Lung (tissue), 12 donors: ENCODE measurements around the gene MYO16. TPM values are rescaled to one million over a fixed set of nuclear protein-coding genes. Genes with fewer than 3 reads are reported as not detected.

Source experiments
- ATAC-seq: fragments of 200-7000 bp; cut with Tn5 transposase; one replicate; pipeline ENCODE4 v1.9.1; 2020; ENCODE audit warnings: moderate number of reproducible peaks; ENCODE audit not compliant: insufficient read depth, low FRiP score
- DNase-seq, 3 donors: peaks; one replicate each; pipeline ENCODE4 v3.0.0-alpha.2; 2013 to 2017
- H3K27ac ChIP-seq, 2 donors: one replicate each; pipeline ENCODE4 v1.5.1; 2013; ENCODE audit warnings: mild to moderate bottlenecking in 2 of 2, moderate library complexity in 2 of 2, control low read depth in 1 of 2, inconsistent platforms in 1 of 2, low read depth in 1 of 2, low read length in 1 of 2
- H3K27me3 ChIP-seq, 3 donors: one replicate each; pipeline ENCODE4 v1.5.1; 2013; ENCODE audit warnings: low read length in 2 of 3; ENCODE audit not compliant: control insufficient read depth in 3 of 3, insufficient read depth in 3 of 3
- H3K36me3 ChIP-seq, 4 donors: one replicate each; pipeline ENCODE4 v1.5.1; 2013; ENCODE audit warnings: low read length in 4 of 4, mild to moderate bottlenecking in 1 of 4, moderate library complexity in 1 of 4; ENCODE audit not compliant: control insufficient read depth in 4 of 4, insufficient read depth in 4 of 4
- H3K4me1 ChIP-seq, 5 donors: one replicate each; pipeline ENCODE4 v1.5.1; 2013; ENCODE audit warnings: low read length in 5 of 5, mild to moderate bottlenecking in 2 of 5, moderate library complexity in 1 of 5; ENCODE audit not compliant: control insufficient read depth in 5 of 5, insufficient read depth in 5 of 5
- H3K4me3 ChIP-seq: one replicate; pipeline ENCODE4 v1.5.1; 2013; ENCODE audit warnings: mild to moderate bottlenecking, control low read depth, moderate library complexity
- H3K9ac ChIP-seq, 2 donors: one replicate each; pipeline ENCODE4 v1.5.1; 2013; ENCODE audit warnings: low read length in 2 of 2, control low read depth in 1 of 2; ENCODE audit not compliant: insufficient read depth in 1 of 2
- H3K9me3 ChIP-seq, 4 donors: one replicate each; pipeline ENCODE4 v1.5.1; 2013; ENCODE audit warnings: low read length in 3 of 4, mild to moderate bottlenecking in 1 of 4, moderate library complexity in 1 of 4; ENCODE audit not compliant: control insufficient read depth in 4 of 4, insufficient read depth in 3 of 4
- WGBS, 2 donors: extraction: QIAGEN DNeasy Blood & Tissue Kit; methylation state at CpG; one replicate each; pipeline ENCODE4 v1.1.7; 2013; 5-methylcytosine and 5-hydroxymethylcytosine counted together
- polyA plus RNA-seq, 2 donors: library from polyadenylated mRNA; stranded (reverse); fragments of 200-250 nt; gene quantifications; one replicate each; pipeline ENCODE4 v1.2.1, GENCODE V29; 2013
- total RNA-seq, 2 donors: library from RNA; depleted of rRNA in 1 of 2; stranded (reverse); fragments of >200 nt in 1 of 2; gene quantifications; one replicate each; pipeline ENCODE4 v1.2.1, GENCODE V29; 2014 to 2021
- TF ChIP-seq, protein P1 (sequence below): IDR thresholded peaks from 2 replicates; pipeline ENCODE4 v1.5.1; 2012; ENCODE audit warnings: mild to moderate bottlenecking; ENCODE audit errors: control extremely low read depth, extremely low read depth
- donor health status: control.
- donor health status: control.
- donor health status: Bipolar disorder and iron deficiency.
- donor health status: healthy.
- donor health status: DM: yes; HTN: yes; CAD: no.

Gene MYO16
- total and polyA plus RNA-seq, 4 donors: 0.12 to 13.8 (median 0.88) TPM

DNA sequence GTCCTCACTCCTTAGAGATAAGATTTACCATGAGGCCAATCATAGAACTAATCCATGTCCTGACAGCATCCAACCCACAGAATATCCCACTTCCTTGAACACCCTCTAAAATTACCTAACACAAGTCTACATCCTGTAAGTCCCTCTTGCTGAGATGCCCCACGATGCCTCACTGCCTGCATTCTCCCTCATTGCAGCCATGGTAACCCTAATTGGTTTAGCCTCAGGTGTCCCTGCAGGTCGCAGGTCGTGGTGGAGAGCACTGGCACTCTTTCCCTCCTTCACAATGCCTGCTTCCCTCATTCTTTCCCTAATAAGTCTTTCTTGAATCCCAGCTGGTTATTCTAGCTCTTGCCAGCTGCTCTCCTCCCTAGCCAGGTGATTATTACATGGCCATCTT, 35.3 kb upstream of the MYO16 start:
- DNase-seq: no peak
- Histone ChIP-seq H3K27ac (no peak overlapping the region), H3K9me3 (peaks cover 0 to 2% (median 0%) of the 10 kb centered on the region in 4 donors), H3K36me3 (no peaks in the 10 kb centered on the region), H3K9ac (no peak overlapping the region), H3K27me3 (peaks cover 0 to 4% (median 0%) of the 10 kb centered on the region in 3 donors), H3K4me3 (no peak overlapping the region), H3K4me1 (no peaks in the 10 kb centered on the region)
- TF ChIP-seq, protein P1, sequence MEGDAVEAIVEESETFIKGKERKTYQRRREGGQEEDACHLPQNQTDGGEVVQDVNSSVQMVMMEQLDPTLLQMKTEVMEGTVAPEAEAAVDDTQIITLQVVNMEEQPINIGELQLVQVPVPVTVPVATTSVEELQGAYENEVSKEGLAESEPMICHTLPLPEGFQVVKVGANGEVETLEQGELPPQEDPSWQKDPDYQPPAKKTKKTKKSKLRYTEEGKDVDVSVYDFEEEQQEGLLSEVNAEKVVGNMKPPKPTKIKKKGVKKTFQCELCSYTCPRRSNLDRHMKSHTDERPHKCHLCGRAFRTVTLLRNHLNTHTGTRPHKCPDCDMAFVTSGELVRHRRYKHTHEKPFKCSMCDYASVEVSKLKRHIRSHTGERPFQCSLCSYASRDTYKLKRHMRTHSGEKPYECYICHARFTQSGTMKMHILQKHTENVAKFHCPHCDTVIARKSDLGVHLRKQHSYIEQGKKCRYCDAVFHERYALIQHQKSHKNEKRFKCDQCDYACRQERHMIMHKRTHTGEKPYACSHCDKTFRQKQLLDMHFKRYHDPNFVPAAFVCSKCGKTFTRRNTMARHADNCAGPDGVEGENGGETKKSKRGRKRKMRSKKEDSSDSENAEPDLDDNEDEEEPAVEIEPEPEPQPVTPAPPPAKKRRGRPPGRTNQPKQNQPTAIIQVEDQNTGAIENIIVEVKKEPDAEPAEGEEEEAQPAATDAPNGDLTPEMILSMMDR: no peak
- ATAC-seq: no peak
- WGBS, 2 donors: 16 to 31% methylated on average over 3 of the region's 3 CpGs

DNA sequence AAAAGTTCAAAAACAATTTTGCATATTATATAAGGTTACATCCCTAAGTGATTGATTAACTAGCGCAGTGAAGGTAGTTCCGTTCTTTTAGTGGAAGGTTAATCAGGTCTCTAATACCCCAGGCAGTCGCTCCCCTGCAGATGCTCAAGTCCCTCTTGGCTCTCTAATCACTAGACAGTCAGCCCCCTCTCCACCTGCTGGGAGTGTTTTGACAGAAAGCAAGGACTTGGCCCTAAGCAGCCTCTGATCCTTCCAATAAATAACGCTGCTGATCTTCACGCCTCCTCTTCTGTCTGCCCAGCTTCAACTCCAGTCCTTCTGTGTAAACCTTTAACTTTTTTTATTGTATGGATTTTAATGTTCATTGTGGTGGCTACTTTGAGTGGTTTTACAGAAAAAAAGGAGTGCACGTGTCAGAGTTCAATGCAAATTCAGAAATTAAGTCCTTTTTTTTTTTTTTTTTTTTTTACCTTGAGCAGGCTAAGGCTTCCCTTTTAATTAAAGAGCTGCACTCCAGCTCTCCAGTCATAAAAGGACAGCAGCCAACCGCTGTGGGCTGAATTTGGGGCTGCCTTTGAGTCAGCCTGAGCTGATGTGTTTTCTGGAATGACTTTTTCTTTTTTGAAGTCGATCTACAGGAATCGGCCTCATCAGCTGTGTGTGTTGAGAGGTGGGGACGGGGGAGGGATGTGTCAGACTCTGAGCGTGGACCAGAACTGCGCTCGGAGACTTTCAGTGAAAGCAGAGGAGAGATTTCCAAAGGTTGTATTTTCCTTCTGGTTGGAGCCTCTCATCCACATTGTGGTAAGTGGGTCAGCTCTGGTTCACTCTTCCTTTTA, 33.8 kb upstream of the MYO16 start:
- no peaks in the 10 kb centered on the region for H3K36me3 ChIP-seq
- peaks cover 0 to 2% (median 0%) of the 10 kb centered on the region in 4 donors for H3K9me3 ChIP-seq
- H3K27me3 ChIP-seq: peaks cover 0 to 4% (median 0%) of the 10 kb centered on the region in 3 donors
- TF ChIP-seq, protein P1: no peak
- DNase-seq (peak in 1 of 3 donors; percentile 4), ATAC-seq (no peak)
- 46 to 54% methylated on average over 13 of the region's 13 CpGs for WGBS, 2 donors
- H3K27ac ChIP-seq: no peak overlapping the region
- H3K4me3 ChIP-seq: no peak overlapping the region
- H3K4me1 ChIP-seq: peaks cover 0 to 4% (median 0%) of the 10 kb centered on the region in 5 donors
- no peak overlapping the region for H3K9ac ChIP-seq

DNA sequence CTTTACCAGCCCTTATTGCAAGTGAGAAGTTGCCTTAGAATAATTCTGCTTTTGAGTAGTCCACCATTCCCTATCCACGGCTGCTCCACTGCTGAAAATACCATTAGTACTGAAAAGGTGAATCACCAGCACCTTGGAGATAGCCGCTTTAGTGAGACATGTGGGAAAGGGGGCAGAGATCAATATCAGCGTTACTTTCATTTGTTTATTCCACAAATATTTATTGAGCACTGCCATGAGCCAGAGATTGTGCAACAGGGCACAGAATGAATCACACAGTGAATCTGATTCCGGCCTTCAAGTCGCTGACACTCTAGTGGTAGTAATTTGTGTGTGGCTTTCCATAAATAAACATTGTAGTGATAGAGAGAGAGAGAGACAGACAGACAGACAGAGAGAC, 31.5 kb upstream of the MYO16 start:
- Histone ChIP-seq H3K9ac (no peak overlapping the region), H3K4me3 (no peak overlapping the region), H3K27me3 (peaks cover 0 to 4% (median 0%) of the 10 kb centered on the region in 3 donors), H3K4me1 (peaks cover 0 to 4% (median 0%) of the 10 kb centered on the region in 5 donors), H3K9me3 (peaks cover 0 to 2% (median 0%) of the 10 kb centered on the region in 4 donors), H3K36me3 (no peaks in the 10 kb centered on the region), H3K27ac (no peak overlapping the region)
- ATAC-seq (no peak), DNase-seq (no peak)
- TF ChIP-seq, protein P1: no peak
- 60 to 70% methylated on average over 5 of the region's 5 CpGs for WGBS, 2 donors
